CD14-positive monocyte (primary cell): Measurements from ENCODE around the gene POLR3E. TPM values are rescaled to one million over a fixed set of nuclear protein-coding genes. Genes with fewer than 3 reads are reported as not detected.

Source experiments
- DNase-seq, 3 donors: peaks; one replicate each; pipeline ENCODE4 v3.0.0-alpha.2; 2011 to 2022
- H2AFZ ChIP-seq: 2 replicates; pipeline ENCODE4 v1.6.0; 2012; ENCODE audit warnings: mild to moderate bottlenecking, low read depth, low read length, inconsistent platforms; ENCODE audit not compliant: insufficient read depth, poor library complexity, severe bottlenecking
- H3K27ac ChIP-seq, 2 donors: 1 replicate in 1 of 2; 2 replicates in 1 of 2; pipeline ENCODE4 v1.5.1; 2012 to 2013; ENCODE audit warnings: low read length in 2 of 2, control low read depth in 1 of 2, inconsistent platforms in 1 of 2, low read depth in 1 of 2, mild to moderate bottlenecking in 1 of 2
- H3K27me3 ChIP-seq, 2 donors: one replicate each; pipeline versions ENCODE4 v1.6.0 to v1.6.1; 2011 to 2013; ENCODE audit warnings: low read length in 2 of 2; ENCODE audit not compliant: control insufficient read depth in 2 of 2, insufficient read depth in 2 of 2
- H3K36me3 ChIP-seq, 2 donors: replicated peaks in 1 of 2; 1 replicate in 1 of 2; 2 replicates in 1 of 2; pipeline versions ENCODE4 v1.5.1 to v1.6.1; 2012 to 2013; ENCODE audit warnings: low read length in 2 of 2, control low read depth in 1 of 2, inconsistent platforms in 1 of 2, mild to moderate bottlenecking in 1 of 2; ENCODE audit not compliant: insufficient read depth in 2 of 2, control insufficient read depth in 1 of 2
- H3K4me1 ChIP-seq, 2 donors: 1 replicate in 1 of 2; 2 replicates in 1 of 2; pipeline versions ENCODE4 v1.5.1 to v1.6.1; 2012 to 2013; ENCODE audit warnings: low read length in 2 of 2, control low read depth in 1 of 2, inconsistent platforms in 1 of 2, mild to moderate bottlenecking in 1 of 2, moderate library complexity in 1 of 2; ENCODE audit not compliant: insufficient read depth in 2 of 2, control insufficient read depth in 1 of 2
- H3K4me2 ChIP-seq: replicated peaks from 2 replicates; pipeline ENCODE3; 2012; ENCODE audit warnings: low read length, moderate library complexity, mild to moderate bottlenecking; ENCODE audit not compliant: poor library complexity, severe bottlenecking; ENCODE audit errors: extremely low read depth
- H3K4me3 ChIP-seq, 3 experiments: fragments of 200-600 bp in 1 of 3; sonication (generic) in 1 of 3; replicated peaks in 1 of 3; 1 replicate in 2 of 3; 2 replicates in 1 of 3; pipeline ENCODE4 v1.5.1; 2011 to 2013; ENCODE audit warnings: low read length in 3 of 3, mild to moderate bottlenecking in 3 of 3, control low read depth in 2 of 3, low read depth in 2 of 3, inconsistent platforms in 1 of 3, moderate library complexity in 1 of 3
- H3K79me2 ChIP-seq: 2 replicates; pipeline ENCODE4 v1.6.0; 2012; ENCODE audit warnings: mild to moderate bottlenecking, control low read depth, inconsistent platforms, low read length, moderate library complexity; ENCODE audit not compliant: insufficient read depth
- H3K9ac ChIP-seq: 2 replicates; pipeline ENCODE4 v1.6.0; 2017; ENCODE audit warnings: low read length, mild to moderate bottlenecking; ENCODE audit not compliant: insufficient read depth, poor library complexity, severe bottlenecking
- H3K9me3 ChIP-seq, 2 donors: replicated peaks in 1 of 2; 1 replicate in 1 of 2; 2 replicates in 1 of 2; pipeline versions ENCODE4 v1.5.1 to v1.6.1; 2012 to 2013; ENCODE audit warnings: low read length in 2 of 2, control low read depth in 1 of 2; ENCODE audit not compliant: control insufficient read depth in 1 of 2, insufficient read depth in 1 of 2
- H4K20me1 ChIP-seq: 2 replicates; pipeline ENCODE4 v1.6.0; 2012; ENCODE audit warnings: mild to moderate bottlenecking, low read length, control low read depth, moderate library complexity; ENCODE audit not compliant: insufficient read depth
- H3K27ac Mint-ChIP-seq, 7 donors: one replicate each; pipeline ENCODE4 v1.8.0; 2020; ENCODE audit warnings: mild to moderate bottlenecking in 7 of 7, mixed read lengths in 7 of 7, moderate library complexity in 6 of 7, inconsistent platforms in 2 of 7
- H3K27me3 Mint-ChIP-seq, 3 donors: one replicate each; pipeline ENCODE4 v1.8.0; 2021 to 2022; ENCODE audit warnings: low read depth in 3 of 3, mild to moderate bottlenecking in 3 of 3, mixed read lengths in 3 of 3, moderate library complexity in 3 of 3, inconsistent platforms in 1 of 3
- H3K36me3 Mint-ChIP-seq, 2 donors: one replicate each; pipeline ENCODE4 v1.8.0; 2020; ENCODE audit warnings: mixed read lengths in 2 of 2, inconsistent platforms in 1 of 2, mild to moderate bottlenecking in 1 of 2
- H3K4me1 Mint-ChIP-seq: one replicate; pipeline ENCODE4 v1.8.0; 2020; ENCODE audit warnings: mild to moderate bottlenecking, mixed read lengths
- H3K4me3 Mint-ChIP-seq, 2 donors: one replicate each; pipeline ENCODE4 v1.8.0; 2020; ENCODE audit warnings: mild to moderate bottlenecking in 2 of 2, mixed read lengths in 2 of 2, moderate library complexity in 1 of 2
- H3K9me3 Mint-ChIP-seq, 7 donors: one replicate each; pipeline ENCODE4 v1.8.0; 2020 to 2022; ENCODE audit warnings: mixed read lengths in 7 of 7, mild to moderate bottlenecking in 6 of 7, moderate library complexity in 6 of 7, inconsistent platforms in 2 of 7
- WGBS: methylation state at CpG from one replicate; pipeline ENCODE4 v1.1.5; 2013; ENCODE audit warnings: missing lambda C conversion rate; ENCODE audit not compliant: insufficient coverage; 5-methylcytosine and 5-hydroxymethylcytosine counted together
- intact Hi-C, 2 donors: fragments of 100-400 bp; cut with micrococcal nuclease; formaldehyde crosslinking; loops; one replicate each; pipeline versions ENCODE4 v1.15.0 to v1.15.1; 2023
- polyA plus RNA-seq, 3 donors: library from polyadenylated mRNA; depleted of rRNA in 1 of 3; unstranded in 2 of 3; stranded (reverse) in 1 of 3; fragments of 300-500 nt in 2 of 3; fragments of >200 nt in 1 of 3; fragmentation: Illumina TruSeq in 2 of 3; gene quantifications; 1 replicate in 2 of 3; 2 replicates in 1 of 3; pipeline ENCODE4 v1.2.3, GENCODE V29; 2012 to 2021
- TF ChIP-seq, protein P1 (sequence below): fragments of 200-600 bp; IDR thresholded peaks from one replicate; pipeline ENCODE4 v1.8.0; 2022; ENCODE audit warnings: antibody characterized with exemption, mild to moderate bottlenecking

Gene POLR3E
- polyA plus RNA-seq, 3 donors, result 4.1 to 34.6 (median 5.7) TPM

DNA sequence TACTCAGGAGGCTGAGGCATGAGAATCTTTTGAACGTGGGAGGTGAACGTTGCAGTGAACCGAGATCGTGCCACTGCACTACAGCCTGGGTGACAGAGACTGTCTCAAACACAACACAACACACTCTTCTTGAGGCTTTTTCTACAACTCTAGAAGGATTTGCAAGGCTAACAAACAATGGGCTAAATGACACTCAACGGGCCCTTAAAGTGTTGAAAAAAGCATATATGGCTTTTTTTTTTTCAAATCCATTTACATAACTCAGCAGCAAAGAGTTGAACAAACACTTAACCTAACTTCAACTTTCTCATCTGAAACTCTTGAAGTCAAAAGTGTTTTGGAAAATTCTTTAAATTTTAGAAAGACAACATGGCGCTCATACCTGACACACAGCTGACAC is 54.9 kb downstream of the POLR3E start:
- H4K20me1 ChIP-seq, result no peaks in the 10 kb centered on the region
- peaks cover 13% of the 10 kb centered on the region for H3K79me2 ChIP-seq
- peaks cover 35 to 41% of the 10 kb centered on the region in 2 donors for H3K4me1 ChIP-seq
- H3K9ac ChIP-seq, result no peak overlapping the region
- peaks cover 0 to 3% (median 0%) of the 10 kb centered on the region in 7 donors for H3K9me3 Mint-ChIP-seq
- no peak overlapping the region for H2AFZ ChIP-seq
- DNase-seq, result no peak
- TF ChIP-seq, protein P1, sequence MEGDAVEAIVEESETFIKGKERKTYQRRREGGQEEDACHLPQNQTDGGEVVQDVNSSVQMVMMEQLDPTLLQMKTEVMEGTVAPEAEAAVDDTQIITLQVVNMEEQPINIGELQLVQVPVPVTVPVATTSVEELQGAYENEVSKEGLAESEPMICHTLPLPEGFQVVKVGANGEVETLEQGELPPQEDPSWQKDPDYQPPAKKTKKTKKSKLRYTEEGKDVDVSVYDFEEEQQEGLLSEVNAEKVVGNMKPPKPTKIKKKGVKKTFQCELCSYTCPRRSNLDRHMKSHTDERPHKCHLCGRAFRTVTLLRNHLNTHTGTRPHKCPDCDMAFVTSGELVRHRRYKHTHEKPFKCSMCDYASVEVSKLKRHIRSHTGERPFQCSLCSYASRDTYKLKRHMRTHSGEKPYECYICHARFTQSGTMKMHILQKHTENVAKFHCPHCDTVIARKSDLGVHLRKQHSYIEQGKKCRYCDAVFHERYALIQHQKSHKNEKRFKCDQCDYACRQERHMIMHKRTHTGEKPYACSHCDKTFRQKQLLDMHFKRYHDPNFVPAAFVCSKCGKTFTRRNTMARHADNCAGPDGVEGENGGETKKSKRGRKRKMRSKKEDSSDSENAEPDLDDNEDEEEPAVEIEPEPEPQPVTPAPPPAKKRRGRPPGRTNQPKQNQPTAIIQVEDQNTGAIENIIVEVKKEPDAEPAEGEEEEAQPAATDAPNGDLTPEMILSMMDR, result no peak
- H3K4me3 ChIP-seq, result no peak overlapping the region
- H3K9me3 ChIP-seq, result no peaks in the 10 kb centered on the region
- H3K4me3 Mint-ChIP-seq, result no peak overlapping the region
- peaks cover 0 to 1% (median 0%) of the 10 kb centered on the region in 3 donors for H3K27me3 Mint-ChIP-seq
- H3K36me3 ChIP-seq, result peaks cover 17 to 27% of the 10 kb centered on the region in 2 donors
- peaks cover 35% of the 10 kb centered on the region for H3K4me1 Mint-ChIP-seq
- WGBS, result 100% methylated on average over 4 of the region's 6 CpGs
- intact Hi-C loops, result no loop called here
- H3K27me3 ChIP-seq, result no peaks in the 10 kb centered on the region
- H3K27ac ChIP-seq, result no peak overlapping the region
- H3K27ac Mint-ChIP-seq, result no peak overlapping the region
- H3K4me2 ChIP-seq, result no peak overlapping the region
- H3K36me3 Mint-ChIP-seq, result peaks cover 29 to 35% of the 10 kb centered on the region in 2 donors

DNA sequence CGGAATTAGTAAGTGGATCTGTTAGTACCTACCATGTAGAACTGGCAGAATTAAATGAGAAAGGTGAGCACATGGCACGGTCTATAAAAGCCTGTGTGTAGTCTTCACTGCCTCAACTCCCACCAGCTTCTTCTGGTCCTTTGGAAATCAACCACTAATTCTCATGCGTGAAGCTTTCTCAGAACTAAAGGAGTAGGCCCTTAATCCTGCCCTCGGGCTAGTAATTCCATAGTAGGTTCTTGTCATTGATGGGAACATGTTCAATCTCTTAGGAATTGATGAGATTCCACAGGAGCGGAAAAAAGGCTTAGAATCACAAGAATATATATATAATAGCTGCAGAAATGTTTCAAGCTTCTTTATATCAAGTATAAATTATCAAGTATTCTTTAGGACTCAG is 55.5 kb downstream of the POLR3E start:
- Histone ChIP-seq H3K4me2 (peak overlapping the region; percentile 35), H3K4me3 (peak overlapping the region in 1 of 3 experiments; percentile 40), H4K20me1 (no peaks in the 10 kb centered on the region), H2AFZ (no peak overlapping the region), H3K4me1 (peaks cover 35 to 41% of the 10 kb centered on the region in 2 donors), H3K79me2 (peaks cover 13% of the 10 kb centered on the region), H3K27me3 (no peaks in the 10 kb centered on the region), H3K9me3 (no peaks in the 10 kb centered on the region), H3K27ac (peak overlapping the region in 1 of 2 donors; percentile 89), H3K36me3 (peaks cover 12 to 21% of the 10 kb centered on the region in 2 donors), H3K9ac (peak overlapping the region; percentile 40)
- Mint-ChIP-seq H3K4me3 (no peak overlapping the region), H3K27ac (peak overlapping the region in 4 of 7 donors; percentile 30 to 93 (median 84)), H3K36me3 (peaks cover 25 to 29% of the 10 kb centered on the region in 2 donors), H3K9me3 (peaks cover 0 to 3% (median 0%) of the 10 kb centered on the region in 7 donors), H3K4me1 (peaks cover 35% of the 10 kb centered on the region), H3K27me3 (peaks cover 0 to 1% (median 0%) of the 10 kb centered on the region in 3 donors)
- 100% methylated on average over 1 of the region's 5 CpGs for WGBS
- TF ChIP-seq, protein P1, result no peak
- intact Hi-C loops, result no loop called here
- DNase-seq, result no peak
